Mucosa of rectum (tissue), 2 donors: ENCODE measurements around the gene FOXO1.
A peak's percentile ranks its signal among the peaks of the same experiment; 100 is the strongest.

ENCODE experiments used
- H3K27ac ChIP-seq, 2 donors: one replicate each; pipeline ENCODE4 v1.7.0; 2013; ENCODE audit warnings: inconsistent platforms in 2 of 2, low read depth in 2 of 2, low read length in 2 of 2
- H3K27me3 ChIP-seq, 2 donors: one replicate each; pipeline ENCODE4 v1.7.0; 2013; ENCODE audit warnings: low read length in 2 of 2; ENCODE audit not compliant: control insufficient read depth in 2 of 2, insufficient read depth in 2 of 2
- H3K36me3 ChIP-seq, 2 donors: one replicate each; pipeline ENCODE4 v1.7.0; 2013; ENCODE audit warnings: low read length in 2 of 2; ENCODE audit not compliant: control insufficient read depth in 2 of 2, insufficient read depth in 2 of 2
- H3K4me1 ChIP-seq, 2 donors: one replicate each; pipeline ENCODE4 v1.7.0; 2013; ENCODE audit warnings: low read length in 2 of 2, mild to moderate bottlenecking in 1 of 2; ENCODE audit not compliant: control insufficient read depth in 2 of 2, insufficient read depth in 2 of 2
- H3K4me3 ChIP-seq, 2 donors: one replicate each; pipeline ENCODE4 v1.7.0; 2013; ENCODE audit warnings: low read length in 2 of 2
- H3K9ac ChIP-seq, 2 donors: one replicate each; pipeline ENCODE4 v1.7.0; 2013; ENCODE audit warnings: low read length in 2 of 2, low read depth in 1 of 2, mild to moderate bottlenecking in 1 of 2
- H3K9me3 ChIP-seq, 2 donors: one replicate each; pipeline ENCODE4 v1.7.0; 2013; ENCODE audit warnings: low read length in 2 of 2; ENCODE audit not compliant: control insufficient read depth in 2 of 2
- donor health status: healthy.
- donor health status: Normal muscosa, but diverticular disease.

The FOXO1 gene

DNA sequence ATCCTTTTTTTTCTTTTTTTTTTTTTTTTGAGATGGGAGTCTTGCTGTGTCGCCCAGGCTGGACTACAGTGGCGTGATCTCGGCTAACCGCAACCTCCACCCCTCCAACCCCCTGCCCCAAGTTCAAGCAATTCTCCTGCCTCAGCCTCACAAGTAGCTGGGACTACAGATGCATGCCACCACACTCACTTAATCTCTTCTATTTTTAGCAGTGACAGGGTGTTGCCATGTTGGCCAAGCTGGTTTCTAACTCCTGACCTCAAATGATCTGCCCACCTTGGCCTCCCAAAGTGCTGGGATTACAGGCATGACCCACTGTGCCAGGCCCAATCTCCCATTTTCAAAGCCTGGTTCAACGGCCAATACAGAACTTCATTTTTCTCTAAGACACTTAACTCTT lies 9.1 kb downstream of the FOXO1 start:
- H3K27me3 ChIP-seq = no peaks in the 10 kb centered on the region
- no peak overlapping the region for H3K9ac ChIP-seq
- H3K27ac ChIP-seq = no peak overlapping the region
- no peak overlapping the region for H3K4me3 ChIP-seq
- no peaks in the 10 kb centered on the region for H3K9me3 ChIP-seq
- no peaks in the 10 kb centered on the region for H3K36me3 ChIP-seq
- H3K4me1 ChIP-seq = peaks cover 6 to 7% of the 10 kb centered on the region in 2 donors

DNA sequence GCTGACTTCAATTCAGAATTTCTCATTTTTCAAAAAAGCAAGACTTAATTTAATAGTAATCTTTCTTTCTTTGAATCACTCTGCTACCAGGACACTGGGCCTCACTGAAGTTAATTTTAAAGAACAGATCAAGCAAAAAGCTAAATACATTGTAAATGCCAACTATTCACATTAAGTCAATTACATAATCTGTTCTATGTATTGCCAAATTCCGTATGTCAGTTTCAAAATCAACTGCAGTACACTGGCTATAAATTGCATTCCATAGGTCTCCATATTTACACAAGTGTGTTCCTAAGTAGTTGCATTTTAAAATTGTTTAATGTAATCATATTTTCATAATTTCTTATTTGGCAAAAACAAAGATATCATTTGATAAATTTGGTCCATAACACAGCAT lies 10.1 kb downstream of the FOXO1 start:
- H3K4me1 ChIP-seq = peaks cover 6 to 7% of the 10 kb centered on the region in 2 donors
- H3K36me3 ChIP-seq = no peaks in the 10 kb centered on the region
- H3K9me3 ChIP-seq = no peaks in the 10 kb centered on the region
- H3K9ac ChIP-seq = no peak overlapping the region
- no peak overlapping the region for H3K27ac ChIP-seq
- H3K4me3 ChIP-seq = no peak overlapping the region
- no peaks in the 10 kb centered on the region for H3K27me3 ChIP-seq

DNA sequence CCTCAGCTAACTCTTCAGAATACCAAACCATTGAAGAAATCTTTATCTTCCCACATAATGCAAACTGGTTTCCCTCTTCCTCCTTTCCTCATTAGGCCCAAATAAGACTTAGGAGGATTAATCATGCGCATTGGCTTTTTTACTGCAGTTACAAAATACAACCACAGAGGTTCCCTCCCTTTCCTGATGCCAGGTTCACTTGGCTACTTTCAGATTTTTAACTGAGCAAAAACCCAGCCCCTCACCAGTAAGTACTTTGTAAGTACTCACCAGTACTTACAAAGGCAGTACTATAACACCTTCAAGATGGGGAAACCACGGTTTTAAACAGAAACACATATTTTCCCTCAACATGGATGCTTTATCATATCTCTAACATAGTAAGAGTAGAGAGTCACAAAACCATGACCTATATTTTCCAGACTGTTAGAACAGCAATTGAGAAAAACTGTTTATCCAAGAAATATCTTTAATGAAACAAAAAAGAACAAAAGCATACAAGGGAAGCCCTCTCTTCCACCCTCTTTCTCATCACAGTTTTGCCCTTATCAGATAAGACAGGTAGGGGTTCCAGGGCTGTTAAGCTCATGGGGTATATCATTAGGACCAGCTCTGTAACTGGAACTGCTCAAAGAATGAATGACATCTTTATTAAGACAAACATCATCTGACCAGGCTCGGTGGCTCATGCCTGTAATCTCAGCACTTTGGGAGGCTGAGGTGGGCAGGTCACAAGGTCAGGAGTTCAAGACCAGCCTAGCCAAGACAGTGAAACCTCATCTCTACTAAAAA lies 12.7 kb downstream of the FOXO1 start:
- peak overlapping the region in 1 of 2 donors; percentile 26 for H3K4me3 ChIP-seq
- H3K9ac ChIP-seq = no peak overlapping the region
- H3K27me3 ChIP-seq = no peaks in the 10 kb centered on the region
- no peaks in the 10 kb centered on the region for H3K36me3 ChIP-seq
- peak overlapping the region; percentile 31 to 46 for H3K27ac ChIP-seq
- H3K9me3 ChIP-seq = no peaks in the 10 kb centered on the region
- H3K4me1 ChIP-seq = peaks cover 18 to 26% of the 10 kb centered on the region in 2 donors

DNA sequence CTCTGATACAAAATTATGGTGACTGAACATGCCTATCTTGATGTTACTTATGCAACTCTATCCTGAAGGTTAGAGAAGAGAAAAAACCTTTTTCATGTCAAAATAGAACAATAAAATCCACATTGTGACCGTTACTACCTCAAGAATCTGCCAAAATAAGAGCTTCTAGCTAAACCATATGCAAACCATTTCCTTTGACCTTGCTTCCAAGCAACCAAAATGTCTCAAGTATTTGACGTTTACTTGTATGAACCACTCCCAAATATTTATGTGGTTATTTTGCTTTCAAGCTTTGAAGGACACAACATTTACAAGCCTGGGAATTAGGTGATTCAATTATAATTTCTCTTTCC lies 13.9 kb downstream of the FOXO1 start:
- H3K9ac ChIP-seq = no peak overlapping the region
- H3K4me1 ChIP-seq = peaks cover 29 to 37% of the 10 kb centered on the region in 2 donors
- no peak overlapping the region for H3K27ac ChIP-seq
- H3K36me3 ChIP-seq = no peaks in the 10 kb centered on the region
- no peaks in the 10 kb centered on the region for H3K9me3 ChIP-seq
- no peaks in the 10 kb centered on the region for H3K27me3 ChIP-seq
- no peak overlapping the region for H3K4me3 ChIP-seq

DNA sequence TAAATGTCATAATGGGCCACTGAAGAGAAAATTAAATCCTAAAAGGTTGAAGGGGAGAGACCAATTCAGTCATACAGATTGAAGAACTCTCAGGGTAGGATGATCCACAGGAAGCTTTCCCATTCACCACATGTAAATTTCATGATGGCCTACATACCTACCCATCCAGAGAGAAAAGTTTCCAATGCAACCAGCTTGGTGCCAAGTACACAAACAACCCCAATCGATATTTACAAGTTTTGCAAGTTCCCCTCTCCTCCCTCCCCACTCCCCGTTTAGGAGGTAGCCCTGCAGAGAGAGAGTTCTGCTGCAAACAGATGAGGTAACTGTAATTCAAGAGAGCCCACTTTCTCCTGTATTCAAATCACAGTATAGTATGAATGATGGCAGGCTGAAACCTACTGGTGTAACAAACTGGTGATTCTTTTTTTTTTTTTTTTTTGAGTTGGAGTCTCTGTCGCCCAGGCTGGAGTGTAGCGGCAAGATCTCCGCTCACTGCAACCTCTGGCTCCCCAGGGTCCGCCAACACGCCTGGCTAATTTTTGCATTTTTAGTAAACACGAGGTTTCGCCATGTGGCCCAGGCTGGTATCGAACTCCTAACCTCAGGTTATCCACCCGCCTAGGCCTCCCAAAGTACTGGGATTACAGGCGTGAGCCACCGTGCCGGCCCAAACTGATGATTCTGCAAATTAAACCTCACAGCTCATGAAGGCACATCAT lies 14.4 kb downstream of the FOXO1 start:
- Histone ChIP-seq H3K27ac (no peak overlapping the region), H3K4me1 (peaks cover 33 to 42% of the 10 kb centered on the region in 2 donors)

DNA sequence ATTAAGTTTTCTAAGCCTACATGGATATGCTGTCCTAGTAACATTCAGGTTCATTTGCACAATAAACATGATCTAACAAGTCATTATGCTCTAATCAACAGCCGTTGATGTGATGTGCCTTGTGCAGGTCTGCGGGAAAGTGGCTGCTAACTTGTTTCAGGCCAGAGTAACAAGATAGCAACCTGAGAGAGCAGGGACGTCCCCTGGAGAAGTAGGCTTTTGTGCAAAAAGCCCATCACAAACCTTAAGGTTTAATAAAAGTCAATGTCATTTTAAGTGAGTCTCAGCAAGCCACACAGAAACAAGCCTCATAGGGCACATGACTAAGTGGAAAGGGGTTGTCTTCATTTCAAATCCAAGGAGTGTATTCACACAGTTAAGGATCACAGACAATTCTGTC lies 17.6 kb downstream of the FOXO1 start:
- Histone ChIP-seq H3K4me1 (peaks cover 62 to 67% of the 10 kb centered on the region in 2 donors), H3K4me3 (no peak overlapping the region), H3K36me3 (no peaks in the 10 kb centered on the region), H3K27ac (peak overlapping the region; percentile 62 to 75), H3K27me3 (no peaks in the 10 kb centered on the region), H3K9ac (peak overlapping the region in 1 of 2 donors; percentile 9), H3K9me3 (no peaks in the 10 kb centered on the region)

More for the DNA sequence above, 14.4 kb downstream of the FOXO1 start:
- no peaks in the 10 kb centered on the region for H3K27me3 ChIP-seq
- no peaks in the 10 kb centered on the region for H3K36me3 ChIP-seq
- no peak overlapping the region for H3K4me3 ChIP-seq
- H3K9ac ChIP-seq = no peak overlapping the region
- H3K9me3 ChIP-seq = no peaks in the 10 kb centered on the region

DNA sequence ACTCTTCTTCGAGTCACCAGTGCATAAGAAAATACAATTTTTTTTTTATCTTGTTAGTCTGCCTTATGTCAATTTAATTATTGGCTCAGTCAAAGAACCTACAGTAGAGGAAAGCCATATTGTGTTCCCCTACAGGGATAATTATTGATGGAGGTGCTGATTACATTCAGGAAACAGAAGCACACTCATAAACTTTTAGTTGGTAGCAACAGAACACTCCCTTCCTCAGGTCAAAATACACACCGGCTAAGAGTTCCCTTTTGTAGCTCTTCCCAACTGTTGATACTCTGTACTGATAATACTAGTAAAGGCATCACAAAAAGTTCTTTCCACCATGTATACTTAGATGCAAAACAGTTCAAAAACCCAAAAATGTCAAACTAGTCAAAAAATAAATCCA lies 18.4 kb downstream of the FOXO1 start:
- no peaks in the 10 kb centered on the region for H3K9me3 ChIP-seq
- H3K4me3 ChIP-seq = peak overlapping the region in 1 of 2 donors; percentile 14
- H3K27me3 ChIP-seq = no peaks in the 10 kb centered on the region
- H3K4me1 ChIP-seq = peaks cover 65 to 68% of the 10 kb centered on the region in 2 donors
- H3K27ac ChIP-seq = peak overlapping the region; percentile 71 to 75
- H3K36me3 ChIP-seq = no peaks in the 10 kb centered on the region
- H3K9ac ChIP-seq = no peak overlapping the region

DNA sequence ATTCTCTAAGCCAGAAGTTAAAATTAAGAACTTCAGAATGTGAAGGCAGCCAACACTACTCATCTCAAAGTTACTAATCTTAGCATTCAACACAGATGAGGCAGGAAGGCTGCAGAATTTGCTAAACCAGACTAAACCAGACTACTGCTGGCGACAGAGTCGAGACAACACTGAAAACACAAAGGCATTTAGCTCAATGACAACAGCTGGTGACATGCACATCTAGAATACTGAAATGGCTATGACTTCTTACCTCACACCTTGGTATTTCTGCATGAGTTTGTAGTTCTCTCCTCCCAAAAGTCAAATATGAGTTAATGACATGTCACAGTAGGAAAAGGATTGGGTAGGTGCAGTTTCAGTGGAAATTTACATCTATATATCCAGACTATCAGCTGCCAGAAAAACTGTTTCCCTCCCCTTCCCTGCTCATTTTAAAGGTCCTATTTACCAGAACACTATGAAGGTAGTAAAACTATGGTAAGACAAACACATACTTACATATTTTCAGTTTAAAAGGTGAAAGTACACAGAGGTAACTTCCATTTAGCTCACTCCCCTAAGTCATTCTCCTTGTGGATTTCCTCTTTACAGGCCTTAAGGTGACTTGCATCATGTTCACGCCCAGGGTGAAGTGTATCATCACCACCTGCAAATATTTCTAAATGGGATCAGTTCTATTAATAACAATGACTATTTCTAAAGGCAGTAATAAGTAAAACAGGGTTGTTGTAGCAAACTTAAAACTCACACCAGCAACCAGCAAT lies 21.4 kb downstream of the FOXO1 start:
- Histone ChIP-seq H3K27me3 (no peaks in the 10 kb centered on the region), H3K4me1 (peaks cover 63 to 69% of the 10 kb centered on the region in 2 donors), H3K9me3 (no peaks in the 10 kb centered on the region), H3K27ac (peak overlapping the region; percentile 71 to 83), H3K36me3 (no peaks in the 10 kb centered on the region), H3K9ac (peak overlapping the region; percentile 5 to 7), H3K4me3 (peak overlapping the region in 1 of 2 donors; percentile 34)

DNA sequence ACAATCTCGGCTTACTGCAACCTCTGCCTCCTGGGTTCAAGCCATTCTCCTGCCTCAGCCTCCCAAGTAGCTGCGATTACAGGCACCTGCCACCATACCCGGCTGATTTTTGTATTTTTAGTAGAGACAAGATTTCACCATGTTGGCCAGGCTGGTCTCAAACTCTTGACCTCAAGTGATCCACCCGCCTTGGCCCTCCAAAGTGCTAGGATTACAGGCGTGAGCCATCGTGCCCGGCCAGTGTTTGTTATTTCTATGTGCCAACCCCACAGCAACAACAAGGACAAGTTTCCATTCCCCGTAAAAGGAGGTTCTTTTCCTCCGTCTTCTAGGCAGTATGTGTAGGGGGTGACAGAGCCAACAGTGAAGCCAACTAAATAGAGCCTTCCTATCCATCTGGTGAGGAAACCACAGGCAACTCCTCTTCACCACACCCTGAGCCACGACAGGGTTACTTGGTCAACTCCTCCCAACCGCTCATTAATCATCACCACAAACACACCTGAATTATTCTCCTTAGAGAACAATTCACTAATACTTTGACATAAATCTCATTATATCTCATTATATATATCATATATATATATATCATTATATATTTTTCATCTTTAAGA lies 25.5 kb downstream of the FOXO1 start:
- Histone ChIP-seq H3K36me3 (no peaks in the 10 kb centered on the region), H3K9ac (no peak overlapping the region), H3K4me3 (no peak overlapping the region), H3K27me3 (no peaks in the 10 kb centered on the region), H3K27ac (no peak overlapping the region), H3K4me1 (peaks cover 40 to 62% of the 10 kb centered on the region in 2 donors), H3K9me3 (no peaks in the 10 kb centered on the region)
